ENCODE results near the gene NOL6.
A peak's percentile ranks its signal among the peaks of the same experiment; 100 is the strongest.

The NOL6 gene

DNA sequence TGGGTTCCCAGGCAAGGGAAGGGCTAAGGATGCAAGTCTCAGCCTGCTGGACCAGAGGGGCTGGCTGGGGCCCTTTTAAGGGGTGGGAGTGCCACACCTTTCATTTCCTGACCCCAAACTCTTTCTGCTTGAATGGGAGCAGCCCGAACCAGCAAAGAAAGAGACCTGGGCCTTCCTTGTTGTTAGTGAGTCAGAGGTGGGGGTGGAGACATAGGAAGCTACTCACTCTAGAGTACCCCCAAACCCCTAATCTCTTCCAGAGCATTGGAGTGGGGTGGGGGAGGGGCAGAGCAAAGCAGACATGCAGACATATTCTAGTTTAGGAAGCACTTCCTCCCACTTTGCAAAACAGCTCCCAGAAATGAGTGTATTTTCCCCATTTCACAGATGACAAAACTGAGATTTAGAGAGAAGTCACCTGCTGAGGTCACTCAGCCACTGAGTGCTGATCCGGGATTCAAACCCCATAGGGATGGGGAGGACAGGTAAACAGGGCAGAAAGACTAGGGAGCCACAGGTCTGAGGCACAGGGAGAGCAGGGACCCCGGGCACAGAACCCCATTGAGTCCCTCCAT, 20.4 kb downstream of the NOL6 start:
- Histone ChIP-seq H3K36me3 (no peaks in the 10 kb centered on the region), H3K4me2 (no peak overlapping the region), H3K9ac (no peak overlapping the region), H3K4me1 (0 out of 2 replicates have a peak, but pooled peaks cover 4% of the 10 kb centered on the region), H3K9me3 (no peaks in the 10 kb centered on the region), H3K27me3 (no peaks in the 10 kb centered on the region), H3K4me3 (no peak overlapping the region), H4K20me1 (no peaks in the 10 kb centered on the region), H3K27ac (no peak overlapping the region)
- no peak for TF ChIP-seq Cebpa-rat (IDR thresholded peaks at IDR 0.05)

DNA sequence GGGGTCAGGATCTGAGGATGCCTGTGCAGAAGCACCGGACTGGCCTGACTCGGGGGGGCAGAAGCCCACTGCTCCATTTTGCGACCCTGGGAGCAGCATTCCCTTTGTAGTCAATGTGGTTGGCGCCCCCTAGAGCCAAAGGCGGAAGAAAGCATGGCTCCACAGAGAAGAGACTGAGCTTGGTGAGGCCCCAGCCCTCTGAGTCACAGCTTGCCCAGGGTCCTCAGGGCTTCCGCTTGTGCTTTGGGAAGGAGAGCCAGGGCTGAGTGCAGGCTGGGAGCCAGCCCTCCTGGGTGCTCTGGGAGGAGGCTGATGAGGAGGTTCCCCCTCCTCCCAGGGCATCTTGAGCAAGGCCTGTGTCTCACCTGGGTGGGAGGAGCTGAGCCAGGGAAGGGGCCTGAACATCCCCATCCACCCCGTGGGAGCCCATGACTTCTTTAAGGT, 20.9 kb downstream of the NOL6 start:
- Histone ChIP-seq H3K4me3 (no peak overlapping the region), H3K9me3 (no peaks in the 10 kb centered on the region), H3K36me3 (no peaks in the 10 kb centered on the region), H3K27ac (no peak overlapping the region), H3K9ac (no peak overlapping the region), H4K20me1 (no peaks in the 10 kb centered on the region), H3K4me1 (peaks cover 9% of the 10 kb centered on the region), H3K4me2 (no peak overlapping the region), H3K27me3 (no peaks in the 10 kb centered on the region)
- TF ChIP-seq Cebpa-rat (IDR thresholded peaks at IDR 0.05) = no peak

DNA sequence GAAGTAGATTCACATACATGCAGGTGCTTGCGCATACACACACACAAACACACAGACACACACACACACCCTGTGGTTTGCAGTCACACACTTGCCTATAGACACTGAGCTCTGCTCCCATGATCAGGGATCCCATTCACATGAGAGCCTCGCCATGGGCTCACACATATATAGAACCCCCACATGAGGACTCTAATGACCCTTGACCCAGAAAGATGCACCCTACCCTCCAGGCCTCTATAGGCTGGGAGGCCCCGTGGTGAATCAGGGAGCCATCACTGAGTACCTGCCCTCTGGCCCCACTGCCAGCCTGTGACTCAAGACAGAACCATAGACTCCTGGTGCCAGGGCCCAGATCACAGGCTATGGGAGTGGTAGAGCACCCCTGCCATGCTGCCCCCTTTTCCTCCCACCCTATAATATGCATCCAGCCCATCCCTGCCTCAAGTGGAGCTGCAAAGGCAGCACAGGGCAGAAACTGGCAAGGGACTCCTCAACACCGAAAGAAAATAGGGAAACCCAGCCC, 23.0 kb downstream of the NOL6 start:
- Histone ChIP-seq H3K9me3 (no peaks in the 10 kb centered on the region), H3K4me1 (peaks cover 30% of the 10 kb centered on the region), H3K27ac (no peak overlapping the region), H3K9ac (no peak overlapping the region), H3K4me2 (no peak overlapping the region), H3K4me3 (no peak overlapping the region), H3K27me3 (no peaks in the 10 kb centered on the region), H4K20me1 (no peaks in the 10 kb centered on the region), H3K36me3 (no peaks in the 10 kb centered on the region)
- no peak for TF ChIP-seq Cebpa-rat (IDR thresholded peaks at IDR 0.05)

DNA sequence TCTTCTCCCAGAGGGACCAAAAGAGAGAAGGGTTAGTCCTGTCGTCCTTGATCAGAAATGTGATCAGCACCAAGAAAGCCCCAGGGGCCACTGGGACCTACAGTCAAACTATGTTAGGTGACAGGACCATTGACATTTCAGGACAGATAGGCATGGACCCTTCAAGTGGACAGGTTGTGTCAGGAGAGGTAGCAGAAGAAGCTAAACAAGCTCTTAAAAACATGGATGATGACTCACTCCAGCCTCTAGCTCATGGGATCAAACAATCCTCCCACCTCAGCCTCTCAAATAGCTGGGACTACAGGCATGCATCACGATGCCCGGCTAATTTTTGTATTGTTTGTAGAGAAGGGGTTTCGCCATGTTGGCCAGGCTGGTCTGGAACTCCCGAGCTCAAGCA, 24.0 kb downstream of the NOL6 start:
- Histone ChIP-seq H3K4me3 (no peak overlapping the region), H3K4me2 (no peak overlapping the region), H3K9ac (no peak overlapping the region), H3K4me1 (peaks cover 33% of the 10 kb centered on the region), H4K20me1 (no peaks in the 10 kb centered on the region), H3K27ac (no peak overlapping the region), H3K27me3 (no peaks in the 10 kb centered on the region), H3K9me3 (no peaks in the 10 kb centered on the region), H3K36me3 (no peaks in the 10 kb centered on the region)
- no peak for TF ChIP-seq Cebpa-rat (IDR thresholded peaks at IDR 0.05)

DNA sequence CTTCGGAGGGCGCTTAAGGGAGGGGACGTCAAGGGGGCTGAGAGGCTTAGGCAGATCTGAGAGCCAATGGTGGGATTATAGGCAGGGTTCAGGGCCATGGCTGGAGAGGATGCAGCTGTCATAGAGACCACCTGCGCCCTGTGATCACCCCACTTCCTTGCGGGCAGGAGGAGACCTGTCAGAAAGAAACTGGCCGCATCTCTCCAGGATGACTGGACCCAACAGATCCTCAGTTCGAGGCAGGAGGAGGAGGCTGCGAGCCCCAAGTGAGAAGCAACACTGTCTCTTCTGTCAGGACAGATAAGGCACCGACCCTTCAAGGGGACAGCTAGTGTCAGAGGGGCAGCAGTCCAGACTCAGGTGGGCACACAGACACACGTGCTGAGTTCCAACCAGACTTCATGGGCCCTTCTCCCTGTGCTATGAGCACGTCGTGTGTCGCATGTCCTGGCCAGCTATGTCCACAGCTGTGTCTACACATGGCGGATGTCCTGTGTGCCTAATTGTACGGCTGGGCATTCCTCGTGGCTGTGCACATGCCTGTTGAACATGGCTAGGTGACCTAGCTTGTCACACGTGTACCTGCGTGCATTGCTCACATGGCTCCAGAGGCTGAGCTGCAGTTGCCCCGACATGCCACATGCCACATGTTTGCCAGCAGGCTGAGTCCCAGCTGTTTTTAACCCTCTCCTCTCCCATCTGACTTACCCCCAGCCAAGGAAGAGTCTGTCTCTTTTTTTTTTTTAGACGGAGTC, 25.7 kb downstream of the NOL6 start:
- peak overlapping the region; percentile 64 for H3K4me3 ChIP-seq
- H3K27me3 ChIP-seq = no peaks in the 10 kb centered on the region
- no peaks in the 10 kb centered on the region for H4K20me1 ChIP-seq
- H3K9me3 ChIP-seq = no peaks in the 10 kb centered on the region
- H3K36me3 ChIP-seq = no peaks in the 10 kb centered on the region
- peak overlapping the region; percentile 95 for H3K4me2 ChIP-seq
- H3K9ac ChIP-seq = peak overlapping the region; percentile 65; the same call in 1 of the 2 replicates
- peaks cover 33% of the 10 kb centered on the region for H3K4me1 ChIP-seq
- H3K27ac ChIP-seq = no peak overlapping the region
- TF ChIP-seq Cebpa-rat (IDR thresholded peaks at IDR 0.05) = no peak

DNA sequence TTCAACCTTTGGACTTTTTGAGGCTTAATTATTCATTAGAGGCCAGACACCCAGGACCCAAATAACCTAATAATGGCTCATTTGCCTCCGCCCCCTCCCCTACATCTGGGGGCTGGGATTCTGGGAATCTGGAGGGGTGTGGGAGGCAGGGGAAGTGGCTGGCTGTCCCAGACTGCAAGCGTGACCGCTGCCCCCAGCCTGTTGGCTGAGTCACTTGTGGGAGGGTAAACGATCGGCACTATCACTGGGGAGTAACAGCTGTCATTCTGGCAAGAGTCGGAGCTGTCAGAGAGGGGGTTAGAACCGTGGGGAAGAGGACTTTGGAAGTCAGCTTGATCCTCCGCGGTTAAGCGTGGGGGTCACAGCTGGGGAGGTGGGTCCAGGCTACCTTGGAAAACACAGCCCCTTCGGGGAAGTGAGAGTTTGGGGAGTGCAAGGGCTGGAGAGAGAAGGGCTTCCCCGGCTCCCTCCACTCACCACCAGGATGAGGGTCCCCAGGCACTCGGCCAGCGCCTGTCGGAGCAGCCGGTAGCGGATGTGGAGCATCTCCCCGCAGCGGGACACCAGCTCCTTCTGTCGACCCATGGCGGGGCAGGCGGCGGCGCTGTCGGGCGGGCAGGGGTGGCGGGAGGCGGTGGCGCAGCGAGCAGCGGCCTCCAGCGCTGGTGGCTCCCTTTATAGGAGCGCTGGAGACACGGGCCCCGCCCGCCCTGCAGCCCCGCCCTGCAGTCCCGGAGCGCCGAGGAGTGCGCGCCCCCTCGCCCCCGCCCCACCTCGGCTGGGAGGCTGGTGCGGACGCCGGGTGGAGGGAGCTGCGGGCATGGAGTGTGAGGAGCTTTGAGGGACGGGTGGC, 26.6 kb downstream of the NOL6 start, which contains the start of gene AQP3:
AQP3 (minus strand) TSS at position 648 of the 853 bp plus-strand sequence; CDS start at position 585, 63 bp downstream.
- Histone ChIP-seq H3K27ac (peak within 1 kb of the TSS; percentile 2; the same call in 1 of the 2 replicates), H4K20me1 (no peaks in the 10 kb centered on the region), H3K4me1 (peaks cover 33% of the 10 kb centered on the region), H3K9me3 (no peaks in the 10 kb centered on the region), H3K9ac (peak within 1 kb of the TSS; percentile 65; the same call in 1 of the 2 replicates), H3K36me3 (no peaks in the 10 kb centered on the region), H3K27me3 (no peaks in the 10 kb centered on the region), H3K4me2 (peak within 1 kb of the TSS; percentile 95), H3K4me3 (peak within 1 kb of the TSS; percentile 64)
- no peak for TF ChIP-seq Cebpa-rat (IDR thresholded peaks at IDR 0.05)

DNA sequence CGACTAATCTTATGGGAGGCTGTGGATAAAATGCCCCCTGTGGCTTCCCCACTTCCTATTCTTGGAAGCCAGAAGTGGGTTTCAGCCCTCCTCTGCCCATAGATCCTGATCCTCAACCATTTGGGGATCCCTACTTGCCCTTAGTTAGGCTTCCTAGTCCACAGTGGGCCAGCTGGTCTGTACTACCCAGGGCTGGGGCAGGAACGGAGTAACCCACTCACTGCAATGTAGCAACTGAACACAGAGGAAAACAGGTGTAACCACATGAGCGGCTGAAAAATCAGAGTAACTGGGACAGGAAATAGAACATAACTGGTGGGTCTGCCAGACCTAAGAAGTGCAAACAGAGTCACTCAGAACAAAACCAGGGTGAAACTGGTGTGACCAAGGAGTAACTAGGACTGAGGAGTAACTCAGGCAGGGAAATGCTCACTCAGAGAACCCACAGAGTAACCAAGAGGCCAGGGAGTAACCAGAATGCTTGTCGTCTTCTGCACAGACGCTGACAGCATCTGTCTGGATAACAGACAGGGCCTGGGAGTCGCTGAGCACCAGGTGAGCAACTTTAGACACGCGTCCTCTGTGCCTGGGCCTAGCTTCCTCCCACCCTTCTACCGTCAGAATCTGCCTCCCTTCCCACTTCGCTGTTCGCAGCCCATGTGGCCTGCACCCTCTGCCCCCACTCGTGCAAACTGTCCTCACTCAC, 27.3 kb downstream of the NOL6 start:
- H3K9me3 ChIP-seq = no peaks in the 10 kb centered on the region

DNA sequence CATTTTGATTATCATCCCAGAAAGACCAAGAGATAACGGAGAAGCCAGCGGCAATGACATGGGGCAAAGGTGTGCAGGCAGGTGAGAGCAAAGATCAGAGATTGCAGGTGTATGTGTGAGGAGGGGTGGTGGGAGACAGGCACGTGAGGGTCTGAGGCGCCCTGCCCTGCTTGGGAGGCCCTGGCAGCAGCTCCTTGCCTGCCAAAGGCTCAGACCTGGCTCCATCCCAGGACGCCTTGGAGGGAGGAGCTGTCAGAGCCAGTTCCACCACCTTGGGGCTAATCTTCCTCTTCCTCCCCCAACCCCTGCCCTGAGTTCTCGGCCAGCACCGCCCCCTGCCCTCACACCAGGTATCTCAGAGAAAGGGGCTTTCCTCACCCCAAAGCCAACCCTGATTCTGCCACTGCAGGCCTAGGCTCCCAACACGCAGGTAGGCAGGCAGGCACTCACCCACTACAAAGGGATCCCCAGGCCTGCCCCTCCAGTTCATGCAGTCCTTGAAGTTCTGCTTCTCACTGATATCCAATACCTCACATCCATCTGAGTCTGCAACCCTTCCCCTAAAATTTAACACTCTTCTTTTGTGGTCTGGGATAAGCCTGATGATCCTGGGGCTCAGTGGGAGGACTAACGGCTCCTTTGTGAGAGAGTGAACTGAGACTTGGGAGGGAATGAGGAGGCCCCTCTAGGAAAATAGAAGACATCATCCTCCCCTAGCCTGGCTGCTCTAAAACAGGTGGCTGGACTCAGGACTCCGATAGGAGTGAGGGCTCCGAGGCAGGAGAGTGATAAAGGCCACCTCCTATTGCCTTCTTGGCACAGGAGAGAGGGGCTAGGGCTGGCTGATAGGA, 28.1 kb downstream of the NOL6 start:
- Histone ChIP-seq H3K4me2 (peak overlapping the region; percentile 95), H3K4me1 (peaks cover 33% of the 10 kb centered on the region), H3K4me3 (no peak overlapping the region), H3K9me3 (no peaks in the 10 kb centered on the region), H3K27ac (0 out of 2 replicates have a peak overlapping the region, but pooled peaks have one; percentile 2), H4K20me1 (no peaks in the 10 kb centered on the region), H3K27me3 (no peaks in the 10 kb centered on the region), H3K36me3 (no peaks in the 10 kb centered on the region), H3K9ac (no peak overlapping the region; the same call in 1 of the 2 replicates)
- no peak for TF ChIP-seq Cebpa-rat (IDR thresholded peaks at IDR 0.05)

More for the DNA sequence above, 27.3 kb downstream of the NOL6 start:
- peak overlapping the region; percentile 64 for H3K4me3 ChIP-seq
- H3K27me3 ChIP-seq = no peaks in the 10 kb centered on the region
- H4K20me1 ChIP-seq = no peaks in the 10 kb centered on the region
- TF ChIP-seq Cebpa-rat (IDR thresholded peaks at IDR 0.05) = no peak
- H3K27ac ChIP-seq = peak overlapping the region; percentile 2; the same call in 1 of the 2 replicates
- H3K4me1 ChIP-seq = peaks cover 33% of the 10 kb centered on the region
- peak overlapping the region; percentile 65; the same call in 1 of the 2 replicates for H3K9ac ChIP-seq
- H3K4me2 ChIP-seq = peak overlapping the region; percentile 95
- H3K36me3 ChIP-seq = no peaks in the 10 kb centered on the region
